ENCODE data around the gene NTN5.

NTN5 gene

GRCh38 chr19:48648134-48648533 lies 24.7 kb downstream of the NTN5 start:
- Histone ChIP-seq H3K4me3 (ENCODE audit: low read depth in 1 of 2, low read length in 2 of 2) (no peak overlapping the region), H3K27me3 (ENCODE audit: low read depth, low read length) (no peaks in the 10 kb centered on the region), H3K36me3 (ENCODE audit: control insufficient read depth in 1 of 2, insufficient read depth in 2 of 2, low read length in 2 of 2) (no peaks in the 10 kb centered on the region), H3K9me3 (ENCODE audit: control insufficient read depth in 1 of 2, low read length in 2 of 2) (no peaks in the 10 kb centered on the region), H3K4me1 (ENCODE audit: control insufficient read depth in 1 of 2, insufficient read depth in 2 of 2, low read length in 2 of 2) (peaks cover 0 to 27% of the 10 kb centered on the region in 2 donors), H3K27ac (ENCODE audit: low read length) (no peak overlapping the region)

DNA sequence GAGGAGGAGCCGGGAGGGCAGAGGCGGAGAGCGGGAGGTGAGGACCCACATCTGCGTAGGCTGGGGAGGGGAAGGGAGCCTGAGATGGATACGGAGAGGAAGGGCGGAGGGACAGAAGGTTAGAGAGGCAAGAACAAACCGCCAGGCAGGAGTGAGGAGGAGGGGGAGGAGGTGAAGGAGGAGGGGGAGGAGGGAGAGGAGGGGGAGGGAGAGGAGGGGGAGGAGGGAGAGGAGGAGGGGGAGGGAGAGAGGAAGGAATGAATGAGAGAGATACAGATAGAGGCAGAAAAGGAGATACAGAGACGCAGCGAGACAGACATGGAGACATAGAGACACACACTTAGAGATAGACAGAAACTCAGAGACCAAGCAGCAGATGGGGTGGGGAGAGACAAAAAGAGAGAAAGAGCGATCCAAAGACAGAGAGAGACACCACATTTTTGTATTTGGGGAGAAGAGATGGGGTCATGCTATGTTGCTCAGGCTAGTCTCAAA lies 26.0 kb downstream of the NTN5 start:
- peaks cover 0 to 27% of the 10 kb centered on the region in 2 donors for H3K4me1 ChIP-seq (ENCODE audit: control insufficient read depth in 1 of 2, insufficient read depth in 2 of 2, low read length in 2 of 2)
- H3K4me3 ChIP-seq (ENCODE audit: low read depth in 1 of 2, low read length in 2 of 2): peak overlapping the region in 1 of 2 donors; percentile 81
- no peaks in the 10 kb centered on the region for H3K27me3 ChIP-seq (ENCODE audit: low read depth, low read length)
- H3K27ac ChIP-seq (ENCODE audit: low read length): no peak overlapping the region
- H3K36me3 ChIP-seq (ENCODE audit: control insufficient read depth in 1 of 2, insufficient read depth in 2 of 2, low read length in 2 of 2): no peaks in the 10 kb centered on the region
- no peaks in the 10 kb centered on the region for H3K9me3 ChIP-seq (ENCODE audit: control insufficient read depth in 1 of 2, low read length in 2 of 2)

DNA sequence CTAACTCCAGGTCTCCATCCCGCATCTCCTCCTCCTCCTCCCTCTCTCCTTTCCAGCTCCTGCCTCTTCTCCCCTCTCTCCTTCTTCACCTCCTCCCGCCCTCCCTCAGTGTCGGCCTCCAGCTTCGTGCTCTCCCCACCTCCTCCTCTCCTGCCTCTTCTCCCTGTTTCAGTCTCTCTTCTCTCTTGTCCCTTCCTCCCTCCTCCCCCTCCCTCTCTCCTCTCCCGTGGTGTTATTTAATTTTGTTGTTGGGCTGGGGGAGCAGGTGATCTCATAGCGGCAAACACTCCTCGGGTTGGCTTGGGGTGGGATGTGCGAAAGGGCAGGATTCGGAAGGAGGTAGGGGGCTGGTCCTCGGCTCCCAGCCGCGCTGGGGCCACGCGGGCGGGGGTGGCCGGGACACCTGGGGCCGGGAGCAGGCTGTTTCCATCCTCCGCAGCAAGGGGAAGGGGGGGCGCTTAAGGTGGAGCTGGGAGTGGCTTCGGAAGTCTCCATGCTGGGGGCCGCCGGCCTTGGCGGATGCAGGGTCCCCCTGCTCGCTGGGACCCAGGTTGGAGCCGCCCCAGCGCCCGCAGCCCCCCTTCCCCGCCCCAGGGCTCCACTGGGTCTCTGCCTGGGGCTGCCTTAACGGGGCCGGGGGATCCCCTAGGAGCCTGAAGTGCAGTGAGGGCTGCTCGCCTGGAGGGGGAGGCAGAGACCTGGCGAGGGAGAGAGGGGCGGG lies 26.7 kb downstream of the NTN5 start, which contains the start of gene CA11:
CA11 (minus strand) TSS at position 187 of the 721 bp plus-strand sequence. CDS start 555 bp downstream, outside the sequence.
- peak within 1 kb of the TSS; percentile 69 to 81 for H3K4me3 ChIP-seq (ENCODE audit: low read depth in 1 of 2, low read length in 2 of 2)
- H3K9me3 ChIP-seq (ENCODE audit: control insufficient read depth in 1 of 2, low read length in 2 of 2): no peaks in the 10 kb centered on the region
- no peaks in the 10 kb centered on the region for H3K36me3 ChIP-seq (ENCODE audit: control insufficient read depth in 1 of 2, insufficient read depth in 2 of 2, low read length in 2 of 2)
- peaks cover 0 to 27% of the 10 kb centered on the region in 2 donors for H3K4me1 ChIP-seq (ENCODE audit: control insufficient read depth in 1 of 2, insufficient read depth in 2 of 2, low read length in 2 of 2)
- peak within 1 kb of the TSS; percentile 53 for H3K27ac ChIP-seq (ENCODE audit: low read length)
- no peaks in the 10 kb centered on the region for H3K27me3 ChIP-seq (ENCODE audit: low read depth, low read length)

DNA sequence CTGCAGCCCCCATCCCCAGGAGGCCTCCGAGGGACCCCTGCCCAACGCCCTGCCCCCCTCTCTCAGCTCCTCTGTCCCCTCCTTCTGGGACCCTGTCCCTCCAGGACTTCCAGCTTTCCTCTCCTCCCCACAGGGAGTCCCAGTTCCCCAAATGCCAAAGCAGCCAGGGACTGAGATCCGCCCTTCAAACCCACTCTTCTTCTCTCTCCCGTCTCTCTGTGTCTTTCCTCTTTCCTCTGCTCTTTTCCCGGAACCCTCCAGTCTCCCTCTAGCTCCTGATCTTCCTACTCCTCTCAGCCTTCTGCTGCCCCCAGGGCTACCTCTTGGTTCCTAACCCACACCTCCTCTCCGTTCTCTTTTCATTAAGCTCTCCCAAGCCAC lies 27.2 kb downstream of the NTN5 start:
- peak overlapping the region; percentile 69 to 81 for H3K4me3 ChIP-seq (ENCODE audit: low read depth in 1 of 2, low read length in 2 of 2)

DNA sequence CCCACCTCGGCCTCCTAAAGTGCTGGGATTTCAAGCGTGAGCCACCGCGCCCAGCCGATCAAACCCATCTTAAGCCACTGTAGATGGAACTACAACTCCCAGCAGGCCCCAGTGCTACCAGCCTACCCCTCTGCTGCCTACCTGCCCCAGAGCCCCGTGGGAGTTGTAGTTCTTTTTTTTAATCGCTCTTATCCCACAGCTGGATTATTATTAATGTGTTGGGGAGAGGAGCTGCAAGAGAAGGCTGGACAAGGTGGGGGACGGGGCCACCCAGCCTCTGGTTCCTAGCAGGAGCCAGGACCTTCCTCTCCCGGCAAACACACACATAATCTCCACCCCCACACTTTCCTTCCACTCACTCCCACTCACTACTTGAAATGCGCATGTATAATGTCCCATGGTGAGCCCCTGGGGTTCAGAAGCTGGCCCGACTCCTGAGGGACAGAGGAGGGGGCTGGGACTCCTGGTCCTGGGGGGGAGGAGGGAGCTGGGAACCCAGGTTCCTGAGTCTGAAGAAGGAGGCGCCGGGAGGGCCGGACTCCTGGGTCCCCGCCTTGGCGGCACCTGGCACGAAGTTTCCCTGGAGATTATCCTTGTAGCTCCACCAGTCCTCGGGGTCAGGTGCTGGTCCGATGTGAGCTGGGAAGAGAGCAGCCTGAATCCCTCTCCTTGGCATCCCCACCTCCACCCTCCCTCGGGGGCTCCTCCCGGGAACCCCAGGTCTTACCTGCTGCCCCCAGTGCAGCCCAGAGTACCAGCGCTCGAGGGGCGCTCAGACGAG lies 27.8 kb downstream of the NTN5 start:
- H3K4me1 ChIP-seq (ENCODE audit: control insufficient read depth in 1 of 2, insufficient read depth in 2 of 2, low read length in 2 of 2): peaks cover 0 to 27% of the 10 kb centered on the region in 2 donors
- H3K4me3 ChIP-seq (ENCODE audit: low read depth in 1 of 2, low read length in 2 of 2): peak overlapping the region; percentile 69 to 81
- no peaks in the 10 kb centered on the region for H3K27me3 ChIP-seq (ENCODE audit: low read depth, low read length)
- H3K27ac ChIP-seq (ENCODE audit: low read length): peak overlapping the region; percentile 53
- no peaks in the 10 kb centered on the region for H3K36me3 ChIP-seq (ENCODE audit: control insufficient read depth in 1 of 2, insufficient read depth in 2 of 2, low read length in 2 of 2)
- H3K9me3 ChIP-seq (ENCODE audit: control insufficient read depth in 1 of 2, low read length in 2 of 2): no peaks in the 10 kb centered on the region

More for the DNA sequence above, 27.2 kb downstream of the NTN5 start:
- H3K27me3 ChIP-seq (ENCODE audit: low read depth, low read length): no peaks in the 10 kb centered on the region
- no peaks in the 10 kb centered on the region for H3K9me3 ChIP-seq (ENCODE audit: control insufficient read depth in 1 of 2, low read length in 2 of 2)
- peaks cover 0 to 27% of the 10 kb centered on the region in 2 donors for H3K4me1 ChIP-seq (ENCODE audit: control insufficient read depth in 1 of 2, insufficient read depth in 2 of 2, low read length in 2 of 2)
- peak overlapping the region; percentile 53 for H3K27ac ChIP-seq (ENCODE audit: low read length)
- H3K36me3 ChIP-seq (ENCODE audit: control insufficient read depth in 1 of 2, insufficient read depth in 2 of 2, low read length in 2 of 2): no peaks in the 10 kb centered on the region

DNA sequence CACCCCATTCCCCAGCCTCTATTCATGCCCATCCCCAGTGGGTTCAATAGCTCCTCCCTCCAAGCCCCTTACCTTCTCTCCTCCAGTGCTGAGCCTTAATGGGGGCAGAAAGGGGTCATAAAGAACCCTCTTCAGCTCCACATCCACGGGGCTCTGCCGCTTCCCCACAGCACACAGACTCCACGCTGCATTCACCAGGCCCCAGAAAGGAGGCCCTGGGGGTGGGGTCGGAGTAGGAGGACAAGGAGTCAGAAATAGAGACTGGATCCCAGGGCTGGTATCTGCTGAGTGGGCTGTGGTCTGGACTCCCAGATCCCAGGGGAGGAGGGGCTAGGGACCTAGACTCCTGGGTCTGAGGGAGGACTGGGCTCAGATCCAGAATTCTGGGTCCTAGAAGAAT lies 28.5 kb downstream of the NTN5 start:
- Histone ChIP-seq H3K27me3 (ENCODE audit: low read depth, low read length) (no peaks in the 10 kb centered on the region), H3K4me3 (ENCODE audit: low read depth in 1 of 2, low read length in 2 of 2) (peak overlapping the region in 1 of 2 donors; percentile 81), H3K27ac (ENCODE audit: low read length) (no peak overlapping the region), H3K36me3 (ENCODE audit: control insufficient read depth in 1 of 2, insufficient read depth in 2 of 2, low read length in 2 of 2) (no peaks in the 10 kb centered on the region), H3K4me1 (ENCODE audit: control insufficient read depth in 1 of 2, insufficient read depth in 2 of 2, low read length in 2 of 2) (peaks cover 0 to 27% of the 10 kb centered on the region in 2 donors), H3K9me3 (ENCODE audit: control insufficient read depth in 1 of 2, low read length in 2 of 2) (no peaks in the 10 kb centered on the region)

GRCh38 chr19:48642862-48643261 lies 30.0 kb downstream of the NTN5 start:
- no peaks in the 10 kb centered on the region for H3K36me3 ChIP-seq (ENCODE audit: control insufficient read depth in 1 of 2, insufficient read depth in 2 of 2, low read length in 2 of 2)
- H3K9me3 ChIP-seq (ENCODE audit: control insufficient read depth in 1 of 2, low read length in 2 of 2): no peaks in the 10 kb centered on the region
- no peak overlapping the region for H3K27ac ChIP-seq (ENCODE audit: low read length)
- H3K4me1 ChIP-seq (ENCODE audit: control insufficient read depth in 1 of 2, insufficient read depth in 2 of 2, low read length in 2 of 2): peaks cover 6 to 35% of the 10 kb centered on the region in 2 donors
- no peaks in the 10 kb centered on the region for H3K27me3 ChIP-seq (ENCODE audit: low read depth, low read length)
- no peak overlapping the region for H3K4me3 ChIP-seq (ENCODE audit: low read depth in 1 of 2, low read length in 2 of 2)

DNA sequence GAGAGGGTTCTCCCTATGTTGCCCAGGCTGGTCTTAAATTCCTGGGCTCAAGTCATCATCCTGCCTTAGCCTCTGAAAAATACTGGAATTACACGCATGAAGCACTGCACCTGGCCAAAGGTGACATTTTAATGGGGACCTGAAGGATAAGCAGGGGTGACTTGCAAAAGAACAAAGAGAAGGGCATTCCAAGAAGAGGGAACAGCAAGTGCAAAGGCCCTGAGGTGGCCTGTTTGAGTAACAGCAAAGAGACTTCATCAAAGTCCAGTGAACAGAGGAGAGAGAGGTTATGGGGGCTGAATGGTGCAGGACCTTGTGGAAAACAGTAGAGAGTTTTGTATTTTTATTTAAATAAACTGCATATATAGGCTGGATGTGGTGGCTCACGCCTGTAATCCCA lies 31.0 kb downstream of the NTN5 start:
- no peaks in the 10 kb centered on the region for H3K27me3 ChIP-seq (ENCODE audit: low read depth, low read length)
- H3K4me1 ChIP-seq (ENCODE audit: control insufficient read depth in 1 of 2, insufficient read depth in 2 of 2, low read length in 2 of 2): peaks cover 6 to 33% of the 10 kb centered on the region in 2 donors

DNA sequence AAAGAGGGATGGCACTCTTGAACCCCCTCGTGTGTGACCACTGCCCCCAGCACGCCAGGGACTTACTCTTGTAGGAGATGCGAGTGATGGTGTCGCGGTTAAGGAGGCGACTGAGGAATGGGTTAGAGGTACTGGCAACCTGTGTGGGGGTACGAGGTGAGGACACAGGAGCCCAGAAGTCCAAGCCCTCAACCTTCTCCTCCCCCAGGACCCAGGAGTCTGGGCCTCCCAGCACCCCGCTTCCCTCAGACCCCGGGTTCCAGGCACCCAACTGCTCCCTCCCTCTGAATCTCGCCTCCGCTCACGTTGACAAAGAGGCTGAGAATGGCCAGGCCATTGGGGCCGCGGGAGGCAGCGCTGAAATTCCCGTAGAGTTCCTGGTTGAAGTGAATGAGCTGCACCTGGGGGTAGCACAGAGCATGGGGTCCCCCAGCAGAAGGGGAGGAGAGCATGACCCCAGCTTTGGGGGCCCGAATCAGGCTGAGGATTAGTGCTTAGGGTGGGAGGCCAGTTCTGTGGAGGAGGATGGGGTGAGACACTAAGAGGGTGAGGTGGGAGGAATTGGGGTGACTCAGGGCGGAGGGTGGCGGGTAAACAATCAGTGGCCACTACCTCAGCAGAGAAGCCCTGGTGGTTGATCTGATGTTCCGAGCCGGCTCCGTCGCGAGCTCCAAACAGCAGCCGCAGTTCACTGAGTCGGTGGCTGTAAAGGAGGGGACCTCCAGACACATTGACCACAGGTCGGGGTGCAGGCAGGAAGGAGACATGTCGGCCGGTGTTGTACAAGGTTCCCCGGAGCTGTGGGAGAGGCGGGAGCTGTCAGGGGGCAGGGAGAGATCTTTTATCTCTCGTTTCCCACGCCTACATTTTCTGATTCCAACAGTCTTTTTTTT lies 33.1 kb downstream of the NTN5 start:
- Histone ChIP-seq H3K4me1 (ENCODE audit: control insufficient read depth in 1 of 2, insufficient read depth in 2 of 2, low read length in 2 of 2) (peaks cover 6 to 20% of the 10 kb centered on the region in 2 donors), H3K27ac (ENCODE audit: low read length) (no peak overlapping the region), H3K27me3 (ENCODE audit: low read depth, low read length) (no peaks in the 10 kb centered on the region), H3K36me3 (ENCODE audit: control insufficient read depth in 1 of 2, insufficient read depth in 2 of 2, low read length in 2 of 2) (no peaks in the 10 kb centered on the region), H3K9me3 (ENCODE audit: control insufficient read depth in 1 of 2, low read length in 2 of 2) (no peaks in the 10 kb centered on the region), H3K4me3 (ENCODE audit: low read depth in 1 of 2, low read length in 2 of 2) (no peak overlapping the region)

More for the DNA sequence above, 31.0 kb downstream of the NTN5 start:
- no peak overlapping the region for H3K4me3 ChIP-seq (ENCODE audit: low read depth in 1 of 2, low read length in 2 of 2)
- H3K27ac ChIP-seq (ENCODE audit: low read length): no peak overlapping the region
- no peaks in the 10 kb centered on the region for H3K9me3 ChIP-seq (ENCODE audit: control insufficient read depth in 1 of 2, low read length in 2 of 2)
- H3K36me3 ChIP-seq (ENCODE audit: control insufficient read depth in 1 of 2, insufficient read depth in 2 of 2, low read length in 2 of 2): no peaks in the 10 kb centered on the region

DNA sequence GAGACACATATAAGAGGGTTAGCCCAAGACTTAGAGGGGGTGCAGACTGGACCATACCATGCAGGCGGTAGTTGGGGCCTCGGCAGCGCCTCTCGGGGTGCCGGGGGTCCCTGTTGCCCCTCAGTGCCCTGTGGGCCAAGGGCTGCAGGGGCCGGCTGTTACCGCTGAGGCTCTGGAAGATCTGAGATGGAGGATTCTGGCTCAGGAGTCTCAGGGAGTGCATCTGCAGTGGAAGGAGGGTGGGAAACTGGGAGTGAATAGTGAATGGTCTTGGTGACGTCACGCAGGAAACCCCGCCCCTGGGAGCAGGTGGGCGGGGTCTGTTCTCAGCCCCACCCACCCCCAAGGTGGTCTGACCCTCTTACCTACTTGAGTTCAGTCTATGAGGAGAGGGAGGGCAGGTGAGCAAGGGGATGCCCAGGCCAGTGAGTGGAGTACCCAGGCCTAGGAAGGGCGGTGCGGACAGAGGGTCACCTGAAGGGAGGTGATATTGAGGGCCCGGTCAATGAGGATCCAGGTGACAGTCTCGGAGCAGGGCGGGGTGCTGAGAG lies 33.9 kb downstream of the NTN5 start:
- Histone ChIP-seq H3K36me3 (ENCODE audit: control insufficient read depth in 1 of 2, insufficient read depth in 2 of 2, low read length in 2 of 2) (no peaks in the 10 kb centered on the region), H3K9me3 (ENCODE audit: control insufficient read depth in 1 of 2, low read length in 2 of 2) (no peaks in the 10 kb centered on the region), H3K4me3 (ENCODE audit: low read depth in 1 of 2, low read length in 2 of 2) (peak overlapping the region in 1 of 2 donors; percentile 70), H3K27ac (ENCODE audit: low read length) (peak overlapping the region; percentile 98), H3K4me1 (ENCODE audit: control insufficient read depth in 1 of 2, insufficient read depth in 2 of 2, low read length in 2 of 2) (peaks cover 10 to 21% of the 10 kb centered on the region in 2 donors), H3K27me3 (ENCODE audit: low read depth, low read length) (no peaks in the 10 kb centered on the region)
